H1 (cell line): ENCODE results near the gene ZNRF2.

Source experiments
- CHD2 ChIP-seq: IDR thresholded peaks from 2 replicates; pipeline ENCODE4 v1.6.1; 2012; ENCODE audit warnings: low read length, improper control_type of control experiment
- POLR2A ChIP-seq, 2 experiments: IDR thresholded peaks; 1 replicate in 1 of 2; 2 replicates in 1 of 2; pipeline ENCODE4 v1.6.1; 2011; ENCODE audit warnings: low read depth in 2 of 2, low read length in 2 of 2, mild to moderate bottlenecking in 2 of 2; ENCODE audit errors: control extremely low read depth in 1 of 2
- TAF1 ChIP-seq: IDR thresholded peaks from 2 replicates; pipeline ENCODE4 v1.6.1; 2011; ENCODE audit warnings: mild to moderate bottlenecking, low read depth, low read length
- TF ChIP-seq, protein P1 (sequence below), 3 experiments: IDR thresholded peaks; 1 replicate in 2 of 3; 2 replicates in 1 of 3; pipeline versions ENCODE4 v1.5.1 to v1.6.1; 2011; ENCODE audit warnings: low read length in 3 of 3, mild to moderate bottlenecking in 3 of 3, inconsistent platforms in 2 of 3, low read depth in 1 of 3, moderate library complexity in 1 of 3; ENCODE audit not compliant: insufficient read depth in 1 of 3; ENCODE audit errors: control extremely low read depth in 1 of 3
- TF ChIP-seq, protein P2 (sequence below): IDR thresholded peaks from 2 replicates; pipeline ENCODE4 v1.6.1; 2011; ENCODE audit warnings: low read length, improper control_type of control experiment

DNA sequence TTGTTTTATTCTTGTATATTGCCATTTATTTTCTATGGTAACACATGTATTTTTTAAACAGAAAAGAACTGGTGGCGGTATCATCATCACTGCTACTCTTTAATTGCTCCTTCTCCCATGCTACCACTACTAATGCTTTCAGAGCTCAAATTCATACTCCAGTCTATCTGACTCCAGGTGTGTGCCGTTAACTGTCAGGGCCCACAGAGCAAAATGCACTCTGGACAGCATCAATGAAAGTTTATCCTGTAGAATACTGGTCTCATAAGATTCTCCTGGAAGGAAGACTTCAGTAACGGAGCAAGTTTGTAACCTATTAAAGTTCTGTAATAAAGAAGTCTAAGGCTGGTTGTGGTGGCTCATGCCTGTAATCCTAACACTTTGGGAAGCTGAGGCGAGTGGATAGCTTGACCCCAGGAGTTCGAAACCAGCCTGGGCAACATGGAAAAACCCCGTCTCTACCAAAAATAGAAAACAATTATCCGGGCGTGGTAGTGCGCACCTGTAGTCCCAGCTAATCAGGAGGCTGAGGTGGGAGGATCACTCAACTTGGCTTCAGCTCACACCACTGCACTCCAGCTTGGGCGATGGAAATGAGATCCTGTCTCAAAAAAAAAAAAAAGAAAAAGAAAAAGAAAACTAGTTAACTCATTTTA is 18.4 kb downstream of the ZNRF2 start:
- TF ChIP-seq, protein P1, sequence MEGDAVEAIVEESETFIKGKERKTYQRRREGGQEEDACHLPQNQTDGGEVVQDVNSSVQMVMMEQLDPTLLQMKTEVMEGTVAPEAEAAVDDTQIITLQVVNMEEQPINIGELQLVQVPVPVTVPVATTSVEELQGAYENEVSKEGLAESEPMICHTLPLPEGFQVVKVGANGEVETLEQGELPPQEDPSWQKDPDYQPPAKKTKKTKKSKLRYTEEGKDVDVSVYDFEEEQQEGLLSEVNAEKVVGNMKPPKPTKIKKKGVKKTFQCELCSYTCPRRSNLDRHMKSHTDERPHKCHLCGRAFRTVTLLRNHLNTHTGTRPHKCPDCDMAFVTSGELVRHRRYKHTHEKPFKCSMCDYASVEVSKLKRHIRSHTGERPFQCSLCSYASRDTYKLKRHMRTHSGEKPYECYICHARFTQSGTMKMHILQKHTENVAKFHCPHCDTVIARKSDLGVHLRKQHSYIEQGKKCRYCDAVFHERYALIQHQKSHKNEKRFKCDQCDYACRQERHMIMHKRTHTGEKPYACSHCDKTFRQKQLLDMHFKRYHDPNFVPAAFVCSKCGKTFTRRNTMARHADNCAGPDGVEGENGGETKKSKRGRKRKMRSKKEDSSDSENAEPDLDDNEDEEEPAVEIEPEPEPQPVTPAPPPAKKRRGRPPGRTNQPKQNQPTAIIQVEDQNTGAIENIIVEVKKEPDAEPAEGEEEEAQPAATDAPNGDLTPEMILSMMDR (IDR thresholded peaks at IDR 0.05; ENCODE audit: control extremely low read depth in 1 of 3, insufficient read depth in 1 of 3, low read depth in 1 of 3, low read length in 3 of 3), result no peak
- TF ChIP-seq, protein P2, sequence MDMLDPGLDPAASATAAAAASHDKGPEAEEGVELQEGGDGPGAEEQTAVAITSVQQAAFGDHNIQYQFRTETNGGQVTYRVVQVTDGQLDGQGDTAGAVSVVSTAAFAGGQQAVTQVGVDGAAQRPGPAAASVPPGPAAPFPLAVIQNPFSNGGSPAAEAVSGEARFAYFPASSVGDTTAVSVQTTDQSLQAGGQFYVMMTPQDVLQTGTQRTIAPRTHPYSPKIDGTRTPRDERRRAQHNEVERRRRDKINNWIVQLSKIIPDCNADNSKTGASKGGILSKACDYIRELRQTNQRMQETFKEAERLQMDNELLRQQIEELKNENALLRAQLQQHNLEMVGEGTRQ, result no peak
- TF ChIP-seq TAF1, result no peak
- TF ChIP-seq POLR2A (IDR thresholded peaks at IDR 0.05; ENCODE audit: control extremely low read depth in 1 of 2, low read depth in 2 of 2, low read length in 2 of 2), result no peak
- no peak for TF ChIP-seq CHD2
